Activated naive CD8-positive, alpha-beta T cell treated with anti-CD3 and anti-CD28 coated beads, Interleukin-2, amount 50 U/mL, for 24 hours (primary cell): ENCODE results near the gene PRDM10.

Source experiments
- ATAC-seq: fragments of 150-1000 bp; cut with Tn5 transposase; one replicate; pipeline ENCODE4 v1.10.0; 2021
- DNase-seq: peaks from one replicate; pipeline ENCODE4 v3.0.0; 2021
- H3K27ac Mint-ChIP-seq: one replicate; pipeline ENCODE4 v1.8.0; 2021; ENCODE audit warnings: mild to moderate bottlenecking, mixed read lengths
- H3K27me3 Mint-ChIP-seq: one replicate; pipeline ENCODE4 v1.8.0; 2021; ENCODE audit warnings: mixed read lengths
- H3K36me3 Mint-ChIP-seq: one replicate; pipeline ENCODE4 v1.8.0; 2021; ENCODE audit warnings: low read depth, mixed read lengths
- H3K4me1 Mint-ChIP-seq: one replicate; pipeline ENCODE4 v1.8.0; 2021; ENCODE audit warnings: mixed read lengths
- H3K4me3 Mint-ChIP-seq: one replicate; pipeline ENCODE4 v1.8.0; 2021; ENCODE audit warnings: mild to moderate bottlenecking, moderate library complexity, mixed read lengths
- H3K9me3 Mint-ChIP-seq: one replicate; pipeline ENCODE4 v1.8.0; 2021; ENCODE audit warnings: mixed read lengths

PRDM10 gene

GRCh38 chr11:129935723-129936122 lies 66.9 kb downstream of the PRDM10 start:
- no peak overlapping the region for H3K27ac Mint-ChIP-seq
- no peak overlapping the region for H3K4me3 Mint-ChIP-seq
- DNase-seq: no peak
- H3K27me3 Mint-ChIP-seq: no peaks in the 10 kb centered on the region
- no peaks in the 10 kb centered on the region for H3K4me1 Mint-ChIP-seq
- no peaks in the 10 kb centered on the region for H3K9me3 Mint-ChIP-seq
- peaks cover 9% of the 10 kb centered on the region for H3K36me3 Mint-ChIP-seq
- ATAC-seq: no peak

- Mint-ChIP-seq H3K27ac (no peak overlapping the region), H3K27me3 (no peaks in the 10 kb centered on the region), H3K4me1 (no peaks in the 10 kb centered on the region), H3K36me3 (peaks cover 10% of the 10 kb centered on the region), H3K9me3 (no peaks in the 10 kb centered on the region), H3K4me3 (no peak overlapping the region)
- DNase-seq (no peak), ATAC-seq (no peak)
Measured at GRCh38 chr11:129933891-129934290, 68.7 kb downstream of the PRDM10 start.

GRCh38 chr11:129933262-129933661 lies 69.4 kb downstream of the PRDM10 start:
- no peak overlapping the region for H3K4me3 Mint-ChIP-seq
- no peaks in the 10 kb centered on the region for H3K4me1 Mint-ChIP-seq
- ATAC-seq: no peak
- no peaks in the 10 kb centered on the region for H3K27me3 Mint-ChIP-seq
- no peak overlapping the region for H3K27ac Mint-ChIP-seq
- H3K36me3 Mint-ChIP-seq: peaks cover 12% of the 10 kb centered on the region
- DNase-seq: no peak
- H3K9me3 Mint-ChIP-seq: no peaks in the 10 kb centered on the region

GRCh38 chr11:129932381-129933067 lies 70.1 kb downstream of the PRDM10 start:
- no peak overlapping the region for H3K4me3 Mint-ChIP-seq
- H3K36me3 Mint-ChIP-seq: peaks cover 14% of the 10 kb centered on the region
- ATAC-seq: no peak
- H3K4me1 Mint-ChIP-seq: no peaks in the 10 kb centered on the region
- no peak for DNase-seq
- H3K27me3 Mint-ChIP-seq: no peaks in the 10 kb centered on the region
- H3K9me3 Mint-ChIP-seq: no peaks in the 10 kb centered on the region
- H3K27ac Mint-ChIP-seq: no peak overlapping the region

- ATAC-seq: no peak
- Mint-ChIP-seq H3K27ac (no peak overlapping the region), H3K27me3 (no peaks in the 10 kb centered on the region), H3K4me1 (no peaks in the 10 kb centered on the region), H3K9me3 (no peaks in the 10 kb centered on the region), H3K4me3 (no peak overlapping the region), H3K36me3 (peaks cover 12% of the 10 kb centered on the region)
- DNase-seq: no peak
Measured at GRCh38 chr11:129930743-129931142, 71.9 kb downstream of the PRDM10 start.

- ATAC-seq: no peak
- peaks cover 12% of the 10 kb centered on the region for H3K36me3 Mint-ChIP-seq
- H3K27me3 Mint-ChIP-seq: no peaks in the 10 kb centered on the region
- H3K4me3 Mint-ChIP-seq: no peak overlapping the region
- H3K4me1 Mint-ChIP-seq: no peaks in the 10 kb centered on the region
- no peaks in the 10 kb centered on the region for H3K9me3 Mint-ChIP-seq
- no peak overlapping the region for H3K27ac Mint-ChIP-seq
- no peak for DNase-seq
Measured at GRCh38 chr11:129930296-129930695, 72.3 kb downstream of the PRDM10 start.

GRCh38 chr11:129929721-129930120 lies 72.9 kb downstream of the PRDM10 start:
- no peak overlapping the region for H3K27ac Mint-ChIP-seq
- H3K4me3 Mint-ChIP-seq: no peak overlapping the region
- H3K9me3 Mint-ChIP-seq: no peaks in the 10 kb centered on the region
- DNase-seq (no peak), ATAC-seq (no peak)
- peaks cover 10% of the 10 kb centered on the region for H3K36me3 Mint-ChIP-seq
- no peaks in the 10 kb centered on the region for H3K27me3 Mint-ChIP-seq
- H3K4me1 Mint-ChIP-seq: no peaks in the 10 kb centered on the region

GRCh38 chr11:129928923-129929692 lies 73.5 kb downstream of the PRDM10 start:
- Mint-ChIP-seq H3K4me1 (no peaks in the 10 kb centered on the region), H3K27me3 (no peaks in the 10 kb centered on the region), H3K4me3 (no peak overlapping the region), H3K36me3 (peaks cover 13% of the 10 kb centered on the region), H3K27ac (no peak overlapping the region), H3K9me3 (no peaks in the 10 kb centered on the region)
- ATAC-seq (no peak), DNase-seq (no peak)

- Mint-ChIP-seq H3K27ac (no peak overlapping the region), H3K9me3 (no peaks in the 10 kb centered on the region), H3K4me3 (no peak overlapping the region), H3K36me3 (peaks cover 8% of the 10 kb centered on the region), H3K4me1 (peaks cover 7% of the 10 kb centered on the region), H3K27me3 (no peaks in the 10 kb centered on the region)
- no peak for ATAC-seq
- DNase-seq: no peak
Measured at GRCh38 chr11:129922674-129923073, 80.0 kb downstream of the PRDM10 start.

- Mint-ChIP-seq H3K4me3 (no peak overlapping the region), H3K9me3 (no peaks in the 10 kb centered on the region), H3K27me3 (no peaks in the 10 kb centered on the region), H3K36me3 (peaks cover 18% of the 10 kb centered on the region), H3K4me1 (peaks cover 6% of the 10 kb centered on the region), H3K27ac (no peak overlapping the region)
- ATAC-seq (no peak), DNase-seq (no peak)
Measured at GRCh38 chr11:129918361-129918760, 84.3 kb downstream of the PRDM10 start.

GRCh38 chr11:129917231-129917630 lies 85.4 kb downstream of the PRDM10 start:
- no peaks in the 10 kb centered on the region for H3K27me3 Mint-ChIP-seq
- H3K9me3 Mint-ChIP-seq: no peaks in the 10 kb centered on the region
- peaks cover 3% of the 10 kb centered on the region for H3K4me1 Mint-ChIP-seq
- ATAC-seq: no peak
- no peak for DNase-seq
- H3K4me3 Mint-ChIP-seq: no peak overlapping the region
- peaks cover 21% of the 10 kb centered on the region for H3K36me3 Mint-ChIP-seq
- no peak overlapping the region for H3K27ac Mint-ChIP-seq

- H3K27me3 Mint-ChIP-seq: no peaks in the 10 kb centered on the region
- no peak overlapping the region for H3K4me3 Mint-ChIP-seq
- ATAC-seq: no peak
- H3K36me3 Mint-ChIP-seq: peaks cover 40% of the 10 kb centered on the region
- H3K27ac Mint-ChIP-seq: peak overlapping the region; percentile 52
- H3K9me3 Mint-ChIP-seq: no peaks in the 10 kb centered on the region
- DNase-seq: no peak
- peaks cover 6% of the 10 kb centered on the region for H3K4me1 Mint-ChIP-seq
Measured at GRCh38 chr11:129911298-129911697, 91.3 kb downstream of the PRDM10 start.

GRCh38 chr11:129910360-129910759 lies 92.3 kb downstream of the PRDM10 start:
- ATAC-seq (no peak), DNase-seq (no peak)
- no peaks in the 10 kb centered on the region for H3K27me3 Mint-ChIP-seq
- H3K4me1 Mint-ChIP-seq: peaks cover 6% of the 10 kb centered on the region
- no peak overlapping the region for H3K4me3 Mint-ChIP-seq
- no peaks in the 10 kb centered on the region for H3K9me3 Mint-ChIP-seq
- H3K27ac Mint-ChIP-seq: no peak overlapping the region
- peaks cover 44% of the 10 kb centered on the region for H3K36me3 Mint-ChIP-seq

GRCh38 chr11:129905402-129905801 lies 97.2 kb downstream of the PRDM10 start:
- H3K27me3 Mint-ChIP-seq: no peaks in the 10 kb centered on the region
- no peak for DNase-seq
- no peaks in the 10 kb centered on the region for H3K9me3 Mint-ChIP-seq

GRCh38 chr11:129896062-129896461 lies 106.6 kb downstream of the PRDM10 start:
- H3K27me3 Mint-ChIP-seq: no peaks in the 10 kb centered on the region

More at GRCh38 chr11:129905402-129905801, 97.2 kb downstream of the PRDM10 start:
- Mint-ChIP-seq H3K4me1 (no peaks in the 10 kb centered on the region), H3K4me3 (no peak overlapping the region), H3K27ac (no peak overlapping the region), H3K36me3 (peaks cover 39% of the 10 kb centered on the region)
- no peak for ATAC-seq

More at GRCh38 chr11:129896062-129896461, 106.6 kb downstream of the PRDM10 start:
- Mint-ChIP-seq H3K27ac (peak overlapping the region; percentile 70), H3K4me1 (peaks cover 28% of the 10 kb centered on the region), H3K36me3 (peaks cover 16% of the 10 kb centered on the region), H3K4me3 (peak overlapping the region; percentile 87), H3K9me3 (no peaks in the 10 kb centered on the region)
- no peak for DNase-seq
- no peak for ATAC-seq
